ENCODE results near the gene FIS1.

Gene FIS1

GRCh38 chr7:101278461-101279292, 33.8 kb upstream of the FIS1 start:
- Histone ChIP-seq H3K4ac (ENCODE audit: low read depth, low read length) (no peak overlapping the region), H2BK120ac (ENCODE audit: low read depth, low read length) (no peak overlapping the region), H3K4me3 (ENCODE audit: low read length) (no peak overlapping the region), H3K4me2 (ENCODE audit: low read length) (no peak overlapping the region), H4K8ac (ENCODE audit: low read depth, low read length) (no peak overlapping the region), H3K23ac (ENCODE audit: low read length) (no peak overlapping the region), H3K18ac (ENCODE audit: low read length) (no peak overlapping the region), H3K56ac (ENCODE audit: low read length) (no peak overlapping the region), H2BK15ac (replicated peaks; ENCODE audit: low read depth) (no peak overlapping the region), H3K79me2 (ENCODE audit: control insufficient read depth, insufficient read depth, low read length) (no peaks in the 10 kb centered on the region), H3K9ac (ENCODE audit: low read length) (no peak overlapping the region), H3K36me3 (ENCODE audit: control insufficient read depth, insufficient read depth, low read length) (no peaks in the 10 kb centered on the region), H3K79me1 (ENCODE audit: low read length) (no peaks in the 10 kb centered on the region), H3K27ac (ENCODE audit: low read depth, low read length) (no peak overlapping the region), H4K5ac (ENCODE audit: low read length) (no peak overlapping the region), H3K4me1 (ENCODE audit: control insufficient read depth, low read depth, low read length) (no peaks in the 10 kb centered on the region), H2BK5ac (ENCODE audit: low read length) (no peak overlapping the region), H3K27me3 (ENCODE audit: insufficient read depth, low read length, poor library complexity) (no peaks in the 10 kb centered on the region), H2AK5ac (ENCODE audit: low read length) (no peak overlapping the region)
- no CpG with 5 or more reads among the region's 24 CpGs for WGBS (ENCODE audit: extremely low coverage, insufficient coverage, low lambda C conversion rate)
- DNase-seq: no peak

DNA sequence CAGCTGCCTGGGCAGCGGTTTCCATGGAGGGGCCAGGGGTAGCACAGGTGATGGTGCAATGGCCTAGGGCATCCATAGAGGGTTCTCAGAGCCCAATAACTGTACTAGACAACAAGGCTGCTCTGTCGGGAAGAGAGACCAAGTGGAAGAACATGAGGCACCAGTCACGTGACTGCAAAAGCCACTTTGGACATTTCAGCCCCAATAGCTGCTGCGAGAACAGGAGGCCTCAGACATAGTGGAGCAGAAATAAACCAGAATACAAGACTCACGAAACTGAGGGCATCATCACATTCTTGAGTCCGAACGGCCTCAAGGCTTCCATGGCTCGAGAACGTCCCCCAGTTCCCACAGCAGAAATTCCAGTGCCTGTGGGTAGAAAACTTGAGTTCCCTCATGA, 32.3 kb upstream of the FIS1 start:
- H3K79me1 ChIP-seq (ENCODE audit: low read length): no peaks in the 10 kb centered on the region

DNA sequence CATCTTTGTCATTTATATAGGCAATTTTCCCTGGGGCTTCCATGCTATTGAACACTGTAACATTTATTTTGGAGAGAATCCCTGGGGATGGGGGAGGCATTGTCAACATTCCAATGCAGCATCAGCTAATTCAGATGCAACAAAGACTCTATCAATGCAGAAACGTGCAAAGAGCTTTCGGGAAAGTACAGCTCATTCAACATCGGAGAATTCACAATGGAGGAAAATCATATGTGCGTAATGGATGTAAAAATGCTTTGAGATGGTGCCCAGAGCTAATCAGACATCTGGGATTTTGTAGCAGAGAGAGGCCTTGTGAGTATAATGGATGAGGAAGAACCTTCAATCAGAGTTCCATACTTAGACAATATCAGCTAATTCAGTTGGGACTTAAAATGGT, 28.3 kb upstream of the FIS1 start:
- no peaks in the 10 kb centered on the region for H3K27me3 ChIP-seq (ENCODE audit: insufficient read depth, low read length, poor library complexity)
- H3K56ac ChIP-seq (ENCODE audit: low read length): no peak overlapping the region
- H3K4ac ChIP-seq (ENCODE audit: low read depth, low read length): no peak overlapping the region
- H3K4me1 ChIP-seq (ENCODE audit: control insufficient read depth, low read depth, low read length): no peaks in the 10 kb centered on the region
- H4K5ac ChIP-seq (ENCODE audit: low read length): no peak overlapping the region
- no peak overlapping the region for H2BK15ac ChIP-seq (replicated peaks; ENCODE audit: low read depth)
- H2BK120ac ChIP-seq (ENCODE audit: low read depth, low read length): no peak overlapping the region
- no peak overlapping the region for H2AK5ac ChIP-seq (ENCODE audit: low read length)
- H2BK5ac ChIP-seq (ENCODE audit: low read length): no peak overlapping the region
- no peak overlapping the region for H3K4me3 ChIP-seq (ENCODE audit: low read length)
- no peaks in the 10 kb centered on the region for H3K79me2 ChIP-seq (ENCODE audit: control insufficient read depth, insufficient read depth, low read length)
- DNase-seq: no peak
- H3K18ac ChIP-seq (ENCODE audit: low read length): no peak overlapping the region
- no peak overlapping the region for H4K8ac ChIP-seq (ENCODE audit: low read depth, low read length)
- H3K4me2 ChIP-seq (ENCODE audit: low read length): no peak overlapping the region
- H3K79me1 ChIP-seq (ENCODE audit: low read length): no peaks in the 10 kb centered on the region
- no peaks in the 10 kb centered on the region for H3K36me3 ChIP-seq (ENCODE audit: control insufficient read depth, insufficient read depth, low read length)
- no CpG with 5 or more reads among the region's 4 CpGs for WGBS (ENCODE audit: extremely low coverage, insufficient coverage, low lambda C conversion rate)
- H3K27ac ChIP-seq (ENCODE audit: low read depth, low read length): no peak overlapping the region
- no peak overlapping the region for H3K23ac ChIP-seq (ENCODE audit: low read length)
- no peak overlapping the region for H3K9ac ChIP-seq (ENCODE audit: low read length)

More for the DNA sequence above, 32.3 kb upstream of the FIS1 start:
- Histone ChIP-seq H2AK5ac (ENCODE audit: low read length) (no peak overlapping the region), H3K79me2 (ENCODE audit: control insufficient read depth, insufficient read depth, low read length) (no peaks in the 10 kb centered on the region), H3K4me3 (ENCODE audit: low read length) (no peak overlapping the region), H2BK15ac (replicated peaks; ENCODE audit: low read depth) (no peak overlapping the region), H3K56ac (ENCODE audit: low read length) (no peak overlapping the region), H3K4me1 (ENCODE audit: control insufficient read depth, low read depth, low read length) (no peaks in the 10 kb centered on the region), H2BK120ac (ENCODE audit: low read depth, low read length) (no peak overlapping the region), H3K4me2 (ENCODE audit: low read length) (no peak overlapping the region), H3K9ac (ENCODE audit: low read length) (no peak overlapping the region), H3K27ac (ENCODE audit: low read depth, low read length) (no peak overlapping the region), H2BK5ac (ENCODE audit: low read length) (no peak overlapping the region), H3K36me3 (ENCODE audit: control insufficient read depth, insufficient read depth, low read length) (no peaks in the 10 kb centered on the region), H4K8ac (ENCODE audit: low read depth, low read length) (no peak overlapping the region), H4K5ac (ENCODE audit: low read length) (no peak overlapping the region), H3K18ac (ENCODE audit: low read length) (no peak overlapping the region), H3K4ac (ENCODE audit: low read depth, low read length) (no peak overlapping the region), H3K23ac (ENCODE audit: low read length) (no peak overlapping the region), H3K27me3 (ENCODE audit: insufficient read depth, low read length, poor library complexity) (no peaks in the 10 kb centered on the region)
- WGBS (ENCODE audit: extremely low coverage, insufficient coverage, low lambda C conversion rate): no CpG with 5 or more reads among the region's 9 CpGs
- DNase-seq: no peak

DNA sequence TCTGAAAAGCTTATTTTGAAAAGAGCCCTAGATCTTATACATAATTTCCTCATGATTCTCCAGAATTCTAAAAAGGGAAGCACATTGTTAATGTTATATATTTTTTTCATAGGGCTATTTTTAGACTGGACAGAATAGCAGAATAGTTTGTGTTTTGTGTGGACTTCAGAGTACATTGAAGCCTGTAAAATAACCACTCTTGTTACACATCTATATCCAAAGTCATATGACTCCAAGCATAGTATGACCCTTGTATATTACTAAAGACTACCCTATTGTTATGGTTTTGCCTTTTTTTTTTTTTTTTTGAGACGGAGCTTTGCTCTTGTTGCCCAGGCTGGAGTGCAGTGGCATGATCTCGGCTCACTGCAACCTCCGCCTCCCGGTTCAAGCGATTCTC, 26.1 kb upstream of the FIS1 start:
- Histone ChIP-seq H3K27me3 (ENCODE audit: insufficient read depth, low read length, poor library complexity) (no peaks in the 10 kb centered on the region), H3K27ac (ENCODE audit: low read depth, low read length) (no peak overlapping the region), H3K79me1 (ENCODE audit: low read length) (no peaks in the 10 kb centered on the region), H3K4me1 (ENCODE audit: control insufficient read depth, low read depth, low read length) (no peaks in the 10 kb centered on the region), H2AK5ac (ENCODE audit: low read length) (no peak overlapping the region), H4K8ac (ENCODE audit: low read depth, low read length) (no peak overlapping the region), H3K36me3 (ENCODE audit: control insufficient read depth, insufficient read depth, low read length) (no peaks in the 10 kb centered on the region), H4K5ac (ENCODE audit: low read length) (no peak overlapping the region), H2BK15ac (replicated peaks; ENCODE audit: low read depth) (no peak overlapping the region), H3K4me3 (ENCODE audit: low read length) (no peak overlapping the region), H2BK5ac (ENCODE audit: low read length) (no peak overlapping the region), H2BK120ac (ENCODE audit: low read depth, low read length) (no peak overlapping the region), H3K79me2 (ENCODE audit: control insufficient read depth, insufficient read depth, low read length) (no peaks in the 10 kb centered on the region), H3K4ac (ENCODE audit: low read depth, low read length) (no peak overlapping the region), H3K4me2 (ENCODE audit: low read length) (no peak overlapping the region), H3K56ac (ENCODE audit: low read length) (no peak overlapping the region), H3K9ac (ENCODE audit: low read length) (no peak overlapping the region), H3K23ac (ENCODE audit: low read length) (no peak overlapping the region), H3K18ac (ENCODE audit: low read length) (no peak overlapping the region)
- DNase-seq: no peak
- WGBS (ENCODE audit: extremely low coverage, insufficient coverage, low lambda C conversion rate): no CpG with 5 or more reads among the region's 5 CpGs

DNA sequence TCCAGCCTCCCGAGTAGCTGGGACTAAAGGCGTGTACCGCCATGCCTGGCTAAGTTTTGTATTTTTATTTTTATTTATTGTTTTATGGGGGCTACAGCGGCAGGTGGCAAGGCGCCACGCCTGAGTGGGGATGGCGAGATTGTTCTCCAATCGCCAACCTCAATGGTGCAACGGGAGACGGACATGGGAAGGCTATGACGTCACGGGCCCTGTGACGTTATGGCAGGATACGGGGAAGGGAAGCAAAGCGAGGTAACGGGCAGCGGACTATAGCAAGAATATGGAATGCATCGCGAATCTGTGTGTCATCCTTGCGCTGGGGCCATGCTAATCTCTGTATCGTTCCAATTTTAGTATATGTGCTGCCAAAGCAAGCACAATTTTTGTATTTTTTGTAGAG, 24.8 kb upstream of the FIS1 start:
- Histone ChIP-seq H3K36me3 (ENCODE audit: control insufficient read depth, insufficient read depth, low read length) (no peaks in the 10 kb centered on the region), H4K5ac (ENCODE audit: low read length) (no peak overlapping the region), H3K27me3 (ENCODE audit: insufficient read depth, low read length, poor library complexity) (no peaks in the 10 kb centered on the region), H3K23ac (ENCODE audit: low read length) (no peak overlapping the region), H3K4ac (ENCODE audit: low read depth, low read length) (no peak overlapping the region), H2BK15ac (replicated peaks; ENCODE audit: low read depth) (no peak overlapping the region), H3K79me2 (ENCODE audit: control insufficient read depth, insufficient read depth, low read length) (no peaks in the 10 kb centered on the region), H2AK5ac (ENCODE audit: low read length) (no peak overlapping the region), H3K4me2 (ENCODE audit: low read length) (no peak overlapping the region), H3K27ac (ENCODE audit: low read depth, low read length) (no peak overlapping the region), H3K4me3 (ENCODE audit: low read length) (no peak overlapping the region), H3K4me1 (ENCODE audit: control insufficient read depth, low read depth, low read length) (no peaks in the 10 kb centered on the region), H3K79me1 (ENCODE audit: low read length) (no peaks in the 10 kb centered on the region), H3K18ac (ENCODE audit: low read length) (no peak overlapping the region), H4K8ac (ENCODE audit: low read depth, low read length) (no peak overlapping the region), H3K9ac (ENCODE audit: low read length) (no peak overlapping the region), H2BK5ac (ENCODE audit: low read length) (no peak overlapping the region), H3K56ac (ENCODE audit: low read length) (no peak overlapping the region), H2BK120ac (ENCODE audit: low read depth, low read length) (no peak overlapping the region)
- no peak for DNase-seq
- WGBS (ENCODE audit: extremely low coverage, insufficient coverage, low lambda C conversion rate): no CpG with 5 or more reads among the region's 21 CpGs
